ENCODE measurements around the gene MACROD2.

MACROD2 gene

GRCh38 chr20:16054985-16055384 is 2059.7 kb downstream of the MACROD2 start:
- TF ChIP-seq ZFP30 (CRISPR knock-in tag; IDR thresholded peaks at IDR 0.05) (no peak), ZNF8 (CRISPR knock-in tag; IDR thresholded peaks at IDR 0.05) (no peak), GLIS3 (CRISPR knock-in tag; IDR thresholded peaks at IDR 0.05) (no peak), ZFP3 (CRISPR knock-in tag; IDR thresholded peaks at IDR 0.05) (no peak), ZNF565 (CRISPR knock-in tag; conservative IDR thresholded peaks at IDR 0.05; ENCODE audit: low read depth) (no peak), TOX (CRISPR knock-in tag; IDR thresholded peaks at IDR 0.05; ENCODE audit: borderline replicate concordance) (no peak), ZC3H10 (CRISPR knock-in tag; IDR thresholded peaks at IDR 0.05) (no peak), OSR1 (CRISPR knock-in tag; IDR thresholded peaks at IDR 0.05) (no peak), PPARA (CRISPR knock-in tag; IDR thresholded peaks at IDR 0.05; ENCODE audit: borderline replicate concordance) (no peak), ESRRG (CRISPR knock-in tag; IDR thresholded peaks at IDR 0.05) (no peak), ZNF70 (CRISPR knock-in tag; IDR thresholded peaks at IDR 0.05) (no peak), BACH2 (CRISPR knock-in tag; IDR thresholded peaks at IDR 0.05; ENCODE audit: borderline replicate concordance) (no peak)
- TF ChIP-seq, protein P1, sequence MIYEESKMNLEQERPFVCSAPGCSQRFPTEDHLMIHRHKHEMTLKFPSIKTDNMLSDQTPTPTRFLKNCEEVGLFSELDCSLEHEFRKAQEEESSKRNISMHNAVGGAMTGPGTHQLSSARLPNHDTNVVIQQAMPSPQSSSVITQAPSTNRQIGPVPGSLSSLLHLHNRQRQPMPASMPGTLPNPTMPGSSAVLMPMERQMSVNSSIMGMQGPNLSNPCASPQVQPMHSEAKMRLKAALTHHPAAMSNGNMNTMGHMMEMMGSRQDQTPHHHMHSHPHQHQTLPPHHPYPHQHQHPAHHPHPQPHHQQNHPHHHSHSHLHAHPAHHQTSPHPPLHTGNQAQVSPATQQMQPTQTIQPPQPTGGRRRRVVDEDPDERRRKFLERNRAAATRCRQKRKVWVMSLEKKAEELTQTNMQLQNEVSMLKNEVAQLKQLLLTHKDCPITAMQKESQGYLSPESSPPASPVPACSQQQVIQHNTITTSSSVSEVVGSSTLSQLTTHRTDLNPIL (CRISPR knock-in tag; IDR thresholded peaks at IDR 0.05; ENCODE audit: low read depth), result no peak
- TF ChIP-seq, protein P2, sequence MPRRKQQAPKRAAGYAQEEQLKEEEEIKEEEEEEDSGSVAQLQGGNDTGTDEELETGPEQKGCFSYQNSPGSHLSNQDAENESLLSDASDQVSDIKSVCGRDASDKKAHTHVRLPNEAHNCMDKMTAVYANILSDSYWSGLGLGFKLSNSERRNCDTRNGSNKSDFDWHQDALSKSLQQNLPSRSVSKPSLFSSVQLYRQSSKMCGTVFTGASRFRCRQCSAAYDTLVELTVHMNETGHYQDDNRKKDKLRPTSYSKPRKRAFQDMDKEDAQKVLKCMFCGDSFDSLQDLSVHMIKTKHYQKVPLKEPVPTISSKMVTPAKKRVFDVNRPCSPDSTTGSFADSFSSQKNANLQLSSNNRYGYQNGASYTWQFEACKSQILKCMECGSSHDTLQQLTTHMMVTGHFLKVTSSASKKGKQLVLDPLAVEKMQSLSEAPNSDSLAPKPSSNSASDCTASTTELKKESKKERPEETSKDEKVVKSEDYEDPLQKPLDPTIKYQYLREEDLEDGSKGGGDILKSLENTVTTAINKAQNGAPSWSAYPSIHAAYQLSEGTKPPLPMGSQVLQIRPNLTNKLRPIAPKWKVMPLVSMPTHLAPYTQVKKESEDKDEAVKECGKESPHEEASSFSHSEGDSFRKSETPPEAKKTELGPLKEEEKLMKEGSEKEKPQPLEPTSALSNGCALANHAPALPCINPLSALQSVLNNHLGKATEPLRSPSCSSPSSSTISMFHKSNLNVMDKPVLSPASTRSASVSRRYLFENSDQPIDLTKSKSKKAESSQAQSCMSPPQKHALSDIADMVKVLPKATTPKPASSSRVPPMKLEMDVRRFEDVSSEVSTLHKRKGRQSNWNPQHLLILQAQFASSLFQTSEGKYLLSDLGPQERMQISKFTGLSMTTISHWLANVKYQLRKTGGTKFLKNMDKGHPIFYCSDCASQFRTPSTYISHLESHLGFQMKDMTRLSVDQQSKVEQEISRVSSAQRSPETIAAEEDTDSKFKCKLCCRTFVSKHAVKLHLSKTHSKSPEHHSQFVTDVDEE (CRISPR knock-in tag; IDR thresholded peaks at IDR 0.05), result no peak
- TF ChIP-seq, protein P3, sequence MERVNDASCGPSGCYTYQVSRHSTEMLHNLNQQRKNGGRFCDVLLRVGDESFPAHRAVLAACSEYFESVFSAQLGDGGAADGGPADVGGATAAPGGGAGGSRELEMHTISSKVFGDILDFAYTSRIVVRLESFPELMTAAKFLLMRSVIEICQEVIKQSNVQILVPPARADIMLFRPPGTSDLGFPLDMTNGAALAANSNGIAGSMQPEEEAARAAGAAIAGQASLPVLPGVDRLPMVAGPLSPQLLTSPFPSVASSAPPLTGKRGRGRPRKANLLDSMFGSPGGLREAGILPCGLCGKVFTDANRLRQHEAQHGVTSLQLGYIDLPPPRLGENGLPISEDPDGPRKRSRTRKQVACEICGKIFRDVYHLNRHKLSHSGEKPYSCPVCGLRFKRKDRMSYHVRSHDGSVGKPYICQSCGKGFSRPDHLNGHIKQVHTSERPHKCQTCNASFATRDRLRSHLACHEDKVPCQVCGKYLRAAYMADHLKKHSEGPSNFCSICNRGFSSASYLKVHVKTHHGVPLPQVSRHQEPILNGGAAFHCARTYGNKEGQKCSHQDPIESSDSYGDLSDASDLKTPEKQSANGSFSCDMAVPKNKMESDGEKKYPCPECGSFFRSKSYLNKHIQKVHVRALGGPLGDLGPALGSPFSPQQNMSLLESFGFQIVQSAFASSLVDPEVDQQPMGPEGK (CRISPR knock-in tag; IDR thresholded peaks at IDR 0.05; ENCODE audit: borderline replicate concordance), result no peak

DNA sequence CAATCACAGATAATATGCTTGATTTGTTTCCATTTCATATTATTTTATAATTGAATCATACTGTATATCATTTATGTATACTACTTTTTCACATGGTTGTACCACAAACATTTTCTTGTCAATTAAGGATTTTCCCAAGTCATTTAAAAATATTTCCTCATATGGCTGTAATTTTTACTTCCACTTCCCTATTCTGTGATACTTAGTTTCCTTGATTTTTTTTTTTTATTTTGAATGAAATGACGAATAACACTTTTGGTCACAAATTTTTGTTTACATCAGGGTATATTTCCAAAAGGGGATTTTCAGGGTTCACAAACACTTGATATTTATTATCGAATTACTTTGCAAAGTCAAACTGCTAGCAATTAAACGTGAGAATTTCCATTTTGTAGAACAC is 2062.3 kb downstream of the MACROD2 start:
- no peak for ATAC-seq
- TF ChIP-seq ZC3H10 (CRISPR knock-in tag; IDR thresholded peaks at IDR 0.05) (no peak), CSDC2 (CRISPR knock-in tag; IDR thresholded peaks at IDR 0.05) (no peak), OSR1 (CRISPR knock-in tag; IDR thresholded peaks at IDR 0.05) (no peak), ISL1 (CRISPR knock-in tag; IDR thresholded peaks at IDR 0.05) (no peak), ZNF8 (CRISPR knock-in tag; IDR thresholded peaks at IDR 0.05) (no peak), ARNTL (CRISPR knock-in tag; IDR thresholded peaks at IDR 0.05; ENCODE audit: borderline replicate concordance, low read depth) (no peak), ZFP30 (CRISPR knock-in tag; IDR thresholded peaks at IDR 0.05) (no peak)
- TF ChIP-seq, protein P2 (CRISPR knock-in tag; IDR thresholded peaks at IDR 0.05), result no peak
- TF ChIP-seq, protein P1 (CRISPR knock-in tag; IDR thresholded peaks at IDR 0.05; ENCODE audit: low read depth), result no peak

More at GRCh38 chr20:16054985-16055384, 2059.7 kb downstream of the MACROD2 start:
- ATAC-seq, result no peak

- no peak for ATAC-seq
- TF ChIP-seq, protein P4, sequence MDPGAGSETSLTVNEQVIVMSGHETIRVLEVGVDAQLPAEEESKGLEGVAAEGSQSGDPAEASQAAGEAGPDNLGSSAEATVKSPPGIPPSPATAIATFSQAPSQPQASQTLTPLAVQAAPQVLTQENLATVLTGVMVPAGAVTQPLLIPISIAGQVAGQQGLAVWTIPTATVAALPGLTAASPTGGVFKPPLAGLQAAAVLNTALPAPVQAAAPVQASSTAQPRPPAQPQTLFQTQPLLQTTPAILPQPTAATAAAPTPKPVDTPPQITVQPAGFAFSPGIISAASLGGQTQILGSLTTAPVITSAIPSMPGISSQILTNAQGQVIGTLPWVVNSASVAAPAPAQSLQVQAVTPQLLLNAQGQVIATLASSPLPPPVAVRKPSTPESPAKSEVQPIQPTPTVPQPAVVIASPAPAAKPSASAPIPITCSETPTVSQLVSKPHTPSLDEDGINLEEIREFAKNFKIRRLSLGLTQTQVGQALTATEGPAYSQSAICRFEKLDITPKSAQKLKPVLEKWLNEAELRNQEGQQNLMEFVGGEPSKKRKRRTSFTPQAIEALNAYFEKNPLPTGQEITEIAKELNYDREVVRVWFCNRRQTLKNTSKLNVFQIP (CRISPR knock-in tag; IDR thresholded peaks at IDR 0.05; ENCODE audit: borderline replicate concordance, low read depth), result no peak
- TF ChIP-seq, protein P3 (CRISPR knock-in tag; IDR thresholded peaks at IDR 0.05; ENCODE audit: borderline replicate concordance), result no peak
- no peak for TF ChIP-seq TCF4 (CRISPR knock-in tag; IDR thresholded peaks at IDR 0.05; ENCODE audit: borderline replicate concordance)
Measured at GRCh38 chr20:16058268-16058667, 2063.0 kb downstream of the MACROD2 start.
